Fibroblast of skin of abdomen (primary cell): Measurements from ENCODE around the gene IQCH.

Experiments
- DNase-seq: peaks from one replicate; pipeline ENCODE4 v3.0.0-alpha.2; 2013

The IQCH gene

DNA sequence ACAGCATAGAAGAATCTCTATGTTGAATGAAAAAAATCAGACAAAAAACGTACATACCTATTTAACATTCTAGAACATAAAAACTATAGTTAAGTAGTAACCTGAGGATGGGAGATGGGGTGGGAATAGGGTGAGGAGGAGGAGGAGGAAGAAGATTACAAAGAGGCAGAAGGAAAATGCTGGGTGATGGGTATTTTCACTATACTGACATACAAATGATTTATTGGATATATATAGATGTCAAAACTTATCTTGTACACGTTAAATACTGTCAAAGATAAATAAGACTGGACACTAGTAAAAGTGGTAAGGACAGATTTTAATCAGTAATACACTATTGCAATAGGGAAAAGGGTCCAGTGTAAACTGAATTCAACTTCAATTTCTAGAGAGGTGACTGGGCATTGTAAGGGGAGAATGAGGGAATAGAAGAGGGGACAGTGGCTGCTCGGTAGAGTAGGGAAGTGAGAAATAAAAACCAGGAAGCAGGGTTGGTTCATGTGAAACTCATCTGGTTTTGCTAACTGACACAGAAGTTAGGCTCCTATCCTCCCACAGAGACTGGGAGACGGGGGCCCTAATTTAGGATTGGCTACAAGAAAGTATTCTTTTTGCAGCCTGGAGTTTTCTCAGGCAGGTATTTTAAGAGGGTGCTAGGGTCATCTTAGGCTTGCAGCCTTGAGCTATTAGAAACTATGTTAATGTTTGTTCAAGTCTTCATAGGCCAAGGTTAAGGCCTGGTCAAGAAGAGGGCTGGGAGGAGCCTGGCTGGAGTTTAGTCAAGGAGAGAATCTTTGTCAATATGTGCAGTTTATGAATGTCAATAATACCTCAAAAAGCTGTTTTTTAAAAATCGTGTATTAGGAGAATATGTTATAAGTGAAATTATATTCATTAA, 251.3 kb downstream of the IQCH start:
- no peak for DNase-seq

- peak; percentile 68 for DNase-seq
These were observed 252.5 kb downstream of the IQCH start for GRCh38 chr15:67506775-67507747.

DNA sequence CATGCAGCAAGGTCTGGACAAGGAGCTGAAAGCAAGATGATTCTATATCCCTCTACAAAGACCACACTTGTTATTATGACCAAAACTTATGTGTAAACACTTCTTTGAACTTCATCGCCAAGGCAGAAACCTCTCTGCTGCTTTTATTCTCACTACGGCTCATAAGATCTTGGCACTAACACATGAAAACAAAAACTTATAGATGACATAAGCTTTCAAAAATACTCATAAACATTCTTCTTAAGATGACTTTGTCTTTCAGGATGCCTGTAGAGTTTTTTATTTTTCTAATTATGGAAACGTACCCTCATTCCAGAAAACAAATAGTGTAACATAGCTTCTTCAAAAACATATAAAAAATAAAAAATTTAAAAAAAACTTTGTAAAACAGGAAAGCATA, 253.8 kb downstream of the IQCH start:
- peak; percentile 35 for DNase-seq

GRCh38 chr15:67509918-67510317, 255.3 kb downstream of the IQCH start:
- DNase-seq: no peak

DNA sequence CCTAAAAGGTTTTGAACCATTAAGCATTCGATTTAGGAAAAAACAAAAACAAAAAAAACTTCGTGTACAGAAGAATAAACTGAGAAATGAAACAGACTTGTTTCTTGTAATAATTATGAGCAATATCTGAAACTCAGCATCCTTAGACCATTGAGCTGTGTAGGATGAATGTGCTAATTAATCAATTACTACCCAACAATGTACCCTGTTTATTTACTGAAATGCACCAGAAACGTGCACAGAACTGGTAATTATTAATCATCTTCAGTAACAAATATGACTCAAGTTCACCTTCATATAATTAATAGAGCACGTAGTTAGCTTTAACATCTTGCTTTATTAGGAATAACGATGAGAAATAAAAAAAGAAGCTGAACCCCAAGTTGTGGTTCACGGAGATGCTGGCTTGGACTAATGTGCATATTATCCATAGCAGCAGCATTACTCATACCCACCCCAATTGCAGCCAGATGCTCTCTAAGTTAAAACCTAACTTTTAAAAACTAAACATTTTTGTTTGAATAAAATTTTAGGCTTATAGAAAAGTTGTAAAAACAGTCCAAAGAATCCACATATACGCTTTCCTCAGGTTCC, 256.1 kb downstream of the IQCH start:
- DNase-seq: peak; percentile 89

- DNase-seq: peak; percentile 66
These were observed 257.0 kb downstream of the IQCH start for GRCh38 chr15:67511606-67512005.

DNA sequence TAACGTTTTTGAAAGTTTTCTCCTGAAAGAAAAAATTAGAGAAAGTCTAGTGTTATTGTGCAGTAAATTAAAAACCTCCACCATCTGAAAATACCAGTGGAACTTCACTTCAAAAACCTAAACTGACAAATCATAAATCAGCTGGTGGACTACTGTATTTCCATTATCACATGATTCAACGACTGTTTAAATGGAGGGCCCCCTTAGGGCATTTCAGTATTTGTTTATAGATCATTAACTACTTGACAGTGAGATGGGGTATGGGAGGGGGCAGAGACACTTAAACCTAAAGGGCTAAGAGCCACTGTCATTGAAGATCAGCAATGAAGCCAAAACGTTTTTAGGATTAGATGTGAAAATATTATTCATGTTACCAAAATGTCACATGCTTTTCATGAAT, 257.6 kb downstream of the IQCH start:
- no peak for DNase-seq

- no peak for DNase-seq
These were observed 258.5 kb downstream of the IQCH start for GRCh38 chr15:67512933-67513714.

GRCh38 chr15:67515090-67515489, 260.5 kb downstream of the IQCH start:
- DNase-seq: no peak

DNA sequence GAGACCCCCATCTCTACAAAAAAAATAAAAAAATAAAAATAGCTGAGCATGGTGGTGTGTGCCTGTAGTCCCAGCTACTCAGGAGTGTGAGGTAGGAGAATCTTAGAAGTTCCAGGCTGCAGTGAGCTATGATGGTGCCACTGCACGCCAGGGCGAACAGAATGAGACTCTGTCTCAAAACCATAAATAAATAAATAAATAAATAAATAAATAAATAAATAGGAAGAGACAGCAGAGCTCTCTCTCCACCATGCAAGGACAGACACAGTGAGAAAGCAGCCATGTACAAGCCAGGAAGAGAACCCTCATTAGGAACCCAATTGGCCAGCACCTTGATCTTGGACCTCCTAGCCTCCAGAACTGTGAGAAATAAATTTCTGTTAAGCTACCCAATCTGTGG, 261.0 kb downstream of the IQCH start:
- no peak for DNase-seq

DNA sequence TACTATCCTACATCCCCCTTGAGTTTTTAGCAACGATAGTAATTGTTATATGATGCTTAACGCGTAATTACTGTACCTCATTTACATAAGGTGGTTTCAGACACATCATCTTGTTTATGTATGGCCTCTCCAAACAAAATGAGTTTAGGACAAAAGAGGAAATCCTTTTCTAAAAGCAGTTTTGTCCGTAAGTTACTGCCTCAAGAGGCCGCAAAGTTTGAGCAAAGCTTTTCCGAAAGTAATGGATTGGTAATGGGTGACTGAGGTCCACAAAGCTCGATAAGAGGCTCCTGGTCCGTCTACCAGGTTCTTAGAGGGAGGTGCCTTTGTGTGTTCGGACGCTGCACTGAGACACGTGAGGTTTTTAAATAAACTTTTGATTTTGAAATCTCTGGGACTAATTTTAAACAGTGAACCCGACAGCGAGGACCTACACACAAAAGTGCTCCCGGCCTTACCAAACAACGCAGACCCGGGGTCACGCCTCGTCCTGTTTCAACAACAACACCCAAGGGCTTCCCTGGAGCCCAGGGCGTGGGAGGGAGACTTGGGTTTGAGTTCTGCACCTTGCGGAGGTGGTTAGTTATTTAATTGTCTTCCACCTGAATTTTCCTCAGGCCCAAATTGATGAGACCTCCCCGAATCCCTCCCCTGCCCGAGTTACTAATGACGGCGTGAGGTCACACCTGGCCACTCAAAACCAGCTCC, 265.9 kb downstream of the IQCH start:
- no peak for DNase-seq

DNA sequence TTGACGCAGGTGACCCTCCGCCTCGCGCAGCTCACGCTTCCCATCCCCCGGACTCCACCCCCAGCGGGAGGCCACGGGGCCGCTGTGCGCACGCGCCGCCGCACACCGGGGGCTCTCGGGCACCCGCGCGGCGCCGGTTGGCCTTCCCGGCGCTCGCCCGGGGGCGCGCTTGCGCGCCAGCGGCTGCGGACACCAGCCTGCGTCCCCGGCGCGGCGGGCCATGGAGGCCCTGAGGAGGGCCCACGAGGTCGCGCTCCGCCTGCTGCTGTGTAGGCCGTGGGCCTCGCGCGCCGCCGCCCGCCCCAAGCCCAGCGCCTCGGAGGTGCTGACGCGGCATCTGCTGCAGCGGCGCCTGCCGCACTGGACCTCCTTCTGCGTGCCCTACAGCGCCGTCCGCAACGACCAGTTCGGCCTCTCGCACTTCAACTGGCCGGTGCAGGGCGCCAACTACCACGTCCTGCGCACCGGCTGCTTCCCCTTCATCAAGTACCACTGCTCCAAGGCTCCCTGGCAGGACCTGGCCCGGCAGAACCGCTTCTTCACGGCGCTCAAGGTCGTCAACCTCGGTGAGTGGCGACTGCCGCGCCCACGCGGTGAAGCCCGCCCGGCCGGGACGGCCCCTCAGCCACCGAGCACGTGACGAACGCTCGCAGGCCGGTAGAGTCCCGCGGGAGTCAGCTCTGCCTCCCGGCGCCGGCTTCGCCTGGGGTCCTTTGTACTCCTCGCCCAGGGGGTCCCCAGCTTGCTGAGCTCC, 266.6 kb downstream of the IQCH start, which contains the start of gene C15orf61:
Gene C15orf61, plus strand, starts transcription at position 103 of the 754 bp plus-strand sequence. Its CDS starts 118 bp downstream, at position 221.
- peak; percentile 81 for DNase-seq

GRCh38 chr15:67521783-67522568, 267.4 kb downstream of the IQCH start:
- no peak for DNase-seq

GRCh38 chr15:67523330-67523729, 268.7 kb downstream of the IQCH start:
- DNase-seq: no peak

- no peak for DNase-seq
These were observed 269.6 kb downstream of the IQCH start for GRCh38 chr15:67524235-67524634.

DNA sequence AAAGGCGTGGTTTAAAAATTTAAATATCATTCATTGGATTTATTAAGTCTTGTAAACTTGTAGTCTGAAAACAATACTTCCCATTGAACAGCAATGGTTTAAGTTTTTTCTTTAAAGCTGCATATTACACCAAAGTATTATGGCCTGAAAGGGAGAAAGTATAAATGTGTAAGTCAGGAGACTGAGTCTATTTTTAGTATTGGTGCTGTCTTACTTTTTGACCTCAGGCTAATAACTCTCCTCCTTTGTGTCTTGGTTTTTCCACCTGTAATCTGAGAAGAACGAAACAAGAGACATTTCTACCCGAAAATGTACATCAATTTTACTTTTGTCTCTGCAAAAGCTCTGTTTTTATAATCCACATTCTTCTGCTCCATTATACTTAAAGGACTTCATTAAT, 273.9 kb downstream of the IQCH start:
- no peak for DNase-seq

DNA sequence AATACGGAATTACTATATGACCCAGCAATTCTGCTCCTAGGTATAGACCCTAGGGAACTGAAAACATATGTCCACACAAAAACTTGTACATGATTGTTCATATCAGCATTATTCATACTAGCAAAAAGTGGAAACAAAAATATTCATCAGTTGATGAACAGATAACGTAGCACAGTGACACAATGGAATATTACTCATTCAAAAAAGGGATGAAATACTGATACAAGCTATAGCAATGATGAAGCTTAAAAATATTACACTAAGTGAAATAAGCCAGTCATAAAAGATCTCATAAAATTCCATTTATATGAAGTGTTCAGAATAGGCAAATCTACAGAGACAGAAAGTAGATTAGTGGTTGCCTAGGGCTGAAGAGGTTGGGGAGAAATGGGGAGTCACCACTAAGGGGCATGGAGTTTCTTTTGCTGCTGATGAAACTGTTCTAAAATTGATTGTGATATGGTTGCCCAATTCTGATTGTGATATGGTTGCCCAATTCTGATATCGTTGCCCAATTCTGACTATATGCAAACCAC, 276.9 kb downstream of the IQCH start:
- DNase-seq: peak; percentile 80

DNA sequence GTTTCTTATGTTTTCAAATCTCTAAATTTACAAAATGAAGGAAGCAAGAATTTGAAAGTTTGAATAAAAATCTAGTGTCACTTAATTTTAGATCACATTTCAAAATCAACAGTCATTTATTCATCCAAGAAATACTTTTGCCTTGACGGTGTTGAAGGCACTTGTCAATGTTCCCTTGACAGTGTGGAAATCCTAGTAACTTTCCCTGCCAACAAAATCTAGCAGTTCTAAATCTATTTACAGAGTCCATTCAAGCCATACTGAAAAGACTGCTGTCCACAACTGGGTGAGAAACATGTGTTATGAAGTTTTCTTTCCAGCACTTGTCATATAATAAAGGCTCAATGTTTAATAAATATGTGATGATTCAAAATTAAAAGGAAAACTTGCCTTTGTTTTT, 279.3 kb downstream of the IQCH start:
- DNase-seq: no peak

- DNase-seq: no peak
These were observed 279.8 kb downstream of the IQCH start for GRCh38 chr15:67534360-67534759.
